ENCODE results near the gene ASMT.
A peak's percentile ranks its signal among the peaks of the same experiment; 100 is the strongest.
"Not testable (repeated sequence)": the region's sequence is repeated elsewhere in the genome, so short reads cannot be mapped to it uniquely, and the experiment has no call there.

Gene ASMT

GRCh38 chrX:1656379-1656778, 41.5 kb downstream of the ASMT start:
- DNase-seq, result no peak

- DNase-seq, result peak in 1 of 2 experiments; percentile 26
Measured at GRCh38 chrX:1657367-1658070, 42.7 kb downstream of the ASMT start.

GRCh38 chrX:1658071-1658491, 43.2 kb downstream of the ASMT start:
- DNase-seq, result no peak

GRCh38 chrX:1659664-1660461, 45.0 kb downstream of the ASMT start:
- DNase-seq, result no peak

GRCh38 chrX:1661048-1661921, 46.4 kb downstream of the ASMT start:
- DNase-seq, result no peak

GRCh38 chrX:1661922-1662221, 47.0 kb downstream of the ASMT start:
- no peak for DNase-seq

- no peak for DNase-seq
Measured at GRCh38 chrX:1667566-1667965, 52.7 kb downstream of the ASMT start.

- DNase-seq, result peak; percentile 15 to 18
Measured at GRCh38 chrX:1673337-1673736, 58.5 kb downstream of the ASMT start.

- no peak for DNase-seq
Measured at GRCh38 chrX:1676866-1677265, 62.0 kb downstream of the ASMT start.

GRCh38 chrX:1679238-1679637, 64.4 kb downstream of the ASMT start:
- DNase-seq, result no peak

GRCh38 chrX:1681439-1681838, 66.6 kb downstream of the ASMT start:
- no peak for DNase-seq

- DNase-seq, result not testable (repeated sequence)
Measured at GRCh38 chrX:1681856-1682255, 67.0 kb downstream of the ASMT start.

GRCh38 chrX:1682501-1682900, 67.6 kb downstream of the ASMT start:
- not testable (repeated sequence) for DNase-seq

GRCh38 chrX:1684883-1685282, 70.0 kb downstream of the ASMT start:
- DNase-seq, result not testable (repeated sequence)

- DNase-seq, result not testable (repeated sequence)
Measured at GRCh38 chrX:1685444-1685880, 70.6 kb downstream of the ASMT start.

GRCh38 chrX:1686642-1687041, 71.8 kb downstream of the ASMT start:
- DNase-seq, result no peak

Data from Kasumi-1 (cell line).